NCI-H446 treated with DMSO at 0.1 percent for 48 hours (cell line): Measurements from ENCODE around the gene C5orf47.

Source experiments
- DNase-seq: peaks from one replicate; lab custom pipeline; 2025; lab: John Stamatoyannopoulos, UW

Gene C5orf47

DNA sequence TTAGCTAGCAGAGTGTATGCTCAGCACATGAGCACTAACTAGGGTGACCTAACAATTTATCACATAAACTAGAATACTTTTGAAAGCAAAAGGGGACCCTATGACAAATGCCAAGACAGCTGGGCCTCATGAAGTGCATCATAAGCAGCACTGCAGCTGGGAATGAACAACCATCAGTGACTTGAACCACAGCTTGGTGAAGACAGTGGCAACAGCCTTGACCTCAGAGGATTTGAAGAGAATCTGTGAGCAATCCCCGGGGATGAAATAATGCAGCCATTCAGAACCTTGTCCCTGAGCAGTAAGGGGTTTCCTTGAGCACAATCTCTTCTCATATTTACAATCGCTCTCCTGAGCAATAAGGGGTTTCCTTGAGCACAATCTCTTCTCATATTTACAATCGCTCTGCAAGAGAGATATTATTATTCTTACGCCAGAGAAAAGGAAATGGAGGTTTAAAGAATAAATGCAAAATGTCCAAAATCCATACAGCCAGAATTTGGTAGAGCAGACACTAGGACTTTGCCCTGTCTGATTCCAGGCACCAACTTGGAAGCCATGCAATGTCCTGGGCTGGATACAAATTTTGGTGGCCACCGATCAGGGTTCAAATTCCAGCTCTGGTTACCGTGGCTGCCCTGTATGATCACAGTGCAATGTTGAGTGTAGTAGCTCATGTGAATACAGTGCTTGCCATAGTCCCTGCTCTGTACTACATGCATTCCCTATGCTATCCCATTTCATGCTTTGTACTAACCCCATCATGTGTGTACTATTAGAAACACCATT lies 55.7 kb downstream of the C5orf47 start:
- DNase-seq = no peak

DNA sequence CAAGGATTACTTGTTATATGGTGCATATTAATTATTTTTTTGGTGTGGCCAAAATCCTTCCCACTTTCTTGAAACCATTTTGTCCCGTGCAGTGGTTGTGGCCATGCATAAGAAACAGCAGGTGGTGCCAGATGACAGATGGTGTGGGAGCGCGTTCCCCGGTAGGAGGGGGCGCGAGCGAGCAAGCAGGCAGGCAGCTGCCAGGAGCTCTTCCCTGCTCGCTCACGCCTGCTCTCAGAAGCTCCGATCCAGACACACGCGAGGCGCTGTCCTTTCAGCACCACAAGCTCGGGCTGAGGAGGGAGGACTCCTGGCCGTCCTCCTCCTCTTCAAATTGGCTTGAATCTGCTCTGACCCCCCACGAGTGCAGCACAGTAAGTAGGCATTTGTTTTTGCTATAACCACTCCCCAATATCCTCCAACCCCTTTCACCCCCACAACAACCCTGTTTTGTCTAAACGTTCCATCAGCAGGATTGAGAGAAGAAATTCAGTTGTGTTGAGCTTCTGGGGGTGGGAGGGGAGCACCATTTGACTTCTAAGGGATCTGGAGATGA lies 56.6 kb downstream of the C5orf47 start, which contains the start of gene NSG2:
NSG2 (plus strand) TSS at position 237 of the 556 bp plus-strand sequence. CDS start 1,050 bp downstream, outside the sequence.
- DNase-seq = peak; percentile 62

DNA sequence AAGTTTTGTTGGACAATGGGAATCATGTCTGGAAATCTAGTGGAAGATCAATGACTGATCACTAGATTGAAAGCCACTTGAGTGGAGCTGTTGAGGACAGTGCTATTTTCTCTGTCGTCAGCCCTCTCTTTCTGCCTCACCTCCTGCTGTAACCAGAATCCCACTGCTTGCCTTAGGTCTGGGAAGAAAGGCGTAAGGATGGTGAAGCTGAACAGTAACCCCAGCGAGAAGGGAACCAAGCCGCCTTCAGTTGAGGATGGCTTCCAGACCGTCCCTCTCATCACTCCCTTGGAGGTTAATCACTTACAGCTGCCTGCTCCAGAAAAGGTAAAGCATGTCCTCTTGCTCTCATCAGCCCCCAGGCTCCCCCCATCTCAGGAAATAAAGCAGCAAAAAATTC lies 57.6 kb downstream of the C5orf47 start:
- no peak for DNase-seq

DNA sequence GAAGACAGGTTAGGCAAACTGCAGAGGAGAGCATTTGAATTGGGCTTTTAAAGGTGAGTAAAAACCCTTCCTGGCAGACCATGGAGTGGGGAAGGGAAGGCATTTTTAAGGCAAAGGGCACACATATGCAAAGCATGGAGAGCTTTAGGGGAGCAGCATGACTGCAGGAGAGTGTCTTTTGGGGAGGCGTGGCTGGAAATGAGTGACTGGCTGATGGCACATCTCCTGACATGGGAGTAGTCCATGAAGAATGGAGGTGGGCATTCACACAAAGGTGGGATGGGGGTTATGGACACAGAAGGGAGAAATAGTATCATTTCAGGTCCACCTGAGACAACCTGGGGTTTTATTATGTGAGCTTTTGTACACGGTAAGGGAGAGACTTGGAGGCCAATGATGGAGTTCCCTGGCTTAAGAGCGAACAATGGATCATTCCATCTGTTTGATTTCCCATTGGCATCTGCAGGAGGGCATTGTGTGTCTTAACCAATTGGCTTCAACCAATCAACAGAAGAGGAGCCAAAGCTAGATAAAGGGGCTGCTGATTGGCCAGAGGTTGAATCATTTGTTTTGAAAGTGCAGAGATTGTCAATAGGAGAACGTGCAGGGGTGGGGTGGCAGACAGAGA lies 58.6 kb downstream of the C5orf47 start:
- no peak for DNase-seq

DNA sequence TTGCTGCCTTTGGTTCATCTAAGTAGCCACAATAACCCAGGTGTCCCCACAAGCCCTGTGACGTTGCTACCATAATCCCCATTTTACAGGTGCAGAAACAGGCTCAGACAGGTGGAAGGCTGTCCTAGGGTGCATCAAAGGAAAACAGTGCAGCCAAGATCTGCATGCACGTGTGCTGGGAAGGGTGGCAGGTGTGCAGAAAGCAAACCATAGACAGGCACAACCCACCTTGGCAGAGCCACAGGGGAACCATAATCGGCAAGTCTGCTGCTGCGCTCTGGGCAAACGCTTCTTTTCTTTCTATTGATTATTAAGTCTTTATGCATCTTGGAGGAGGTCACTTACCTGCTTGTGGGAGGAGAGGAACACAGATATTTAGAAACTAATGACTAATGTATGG lies 63.7 kb downstream of the C5orf47 start:
- no peak for DNase-seq

DNA sequence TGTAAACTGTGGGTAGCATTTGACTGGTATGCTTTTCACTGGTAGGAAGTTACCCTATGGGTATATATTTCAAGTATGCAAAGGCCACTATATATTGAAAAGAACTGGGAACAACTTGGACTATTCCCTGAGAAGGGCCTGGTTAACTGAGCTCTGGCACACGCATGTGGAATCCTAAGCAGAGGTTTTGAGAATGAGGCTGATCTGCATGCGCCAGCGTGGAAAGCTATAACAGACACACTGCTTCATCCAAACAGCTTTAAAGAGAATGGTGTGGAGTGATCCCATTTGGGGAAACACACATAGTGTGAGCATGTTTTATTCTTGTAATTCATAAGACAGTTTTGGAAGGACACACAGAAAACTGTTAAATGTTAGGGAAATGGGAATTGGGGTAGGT lies 64.9 kb downstream of the C5orf47 start:
- no peak for DNase-seq
